HG02798 (cell line): ENCODE data around the gene TLR3.
"Not testable (repeated sequence)": the region's sequence is repeated elsewhere in the genome, so short reads cannot be mapped to it uniquely, and the experiment has no call there.

Experiments used
- ATAC-seq: cut with Tn5 transposase; IDR thresholded peaks from one replicate; pipeline ENCODE4 v1.9.1; 2021; ENCODE audit warnings: mild to moderate bottlenecking; ENCODE audit not compliant: unreplicated experiment, poor library complexity

TLR3 gene

DNA sequence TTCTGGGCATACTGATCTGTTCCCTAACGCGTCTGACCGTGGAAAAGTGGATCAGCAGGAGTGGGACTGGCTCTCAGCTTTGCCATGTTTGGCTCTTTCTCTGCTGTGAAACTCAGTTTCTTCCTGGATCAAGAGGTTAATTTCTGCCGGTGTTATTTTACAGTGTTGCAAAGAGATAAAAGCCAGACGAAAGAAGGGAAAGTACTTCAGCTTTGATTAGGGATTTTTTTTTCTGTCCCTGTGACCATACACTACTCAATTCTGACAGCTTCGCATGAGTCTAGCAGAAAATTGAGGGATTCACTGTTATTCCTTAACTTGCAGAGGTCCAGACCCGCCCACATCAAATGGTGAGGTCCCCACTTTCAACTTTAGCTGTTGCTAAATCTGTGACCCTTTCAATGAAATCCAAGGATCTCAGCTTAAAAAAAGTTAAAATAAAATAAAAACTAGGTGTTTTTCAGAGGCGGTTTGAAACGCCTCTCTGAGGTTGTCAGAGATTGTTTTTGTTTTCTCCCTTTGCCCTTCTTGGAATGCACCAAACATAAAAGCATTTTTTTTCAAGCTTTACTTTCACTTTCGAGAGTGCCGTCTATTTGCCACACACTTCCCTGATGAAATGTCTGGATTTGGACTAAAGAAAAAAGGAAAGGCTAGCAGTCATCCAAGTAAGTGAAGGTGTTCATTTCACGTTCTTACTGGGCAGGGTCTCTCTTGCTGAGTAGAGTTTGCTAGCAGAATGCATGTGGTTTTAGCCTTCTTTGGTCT is at the start of gene TLR3:
Gene TLR3 (plus strand): TSS at position 576 of the 768 bp plus-strand sequence. CDS start 7,464 bp downstream, outside the sequence.
- no peak for ATAC-seq

DNA sequence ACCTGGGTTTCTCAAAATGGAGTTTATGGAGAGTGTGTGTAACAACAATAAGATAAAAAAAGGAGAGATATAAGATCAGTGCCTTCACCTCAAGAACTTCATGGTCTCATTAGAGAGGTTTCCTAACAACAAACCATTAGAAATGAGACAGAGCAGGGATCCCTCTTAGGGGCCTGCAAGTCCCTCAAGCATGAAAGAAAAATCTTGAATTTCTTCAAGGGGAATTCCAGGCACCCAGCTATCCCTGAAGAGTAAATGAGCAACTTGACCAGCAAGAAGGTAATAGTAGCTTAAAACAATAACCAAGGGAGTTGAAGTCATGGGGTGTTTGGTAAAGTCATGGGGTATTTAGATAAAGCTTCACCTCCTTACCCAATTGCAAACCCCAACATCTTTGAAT is 49.7 kb upstream of the TLR3 start:
- ATAC-seq, result no peak

DNA sequence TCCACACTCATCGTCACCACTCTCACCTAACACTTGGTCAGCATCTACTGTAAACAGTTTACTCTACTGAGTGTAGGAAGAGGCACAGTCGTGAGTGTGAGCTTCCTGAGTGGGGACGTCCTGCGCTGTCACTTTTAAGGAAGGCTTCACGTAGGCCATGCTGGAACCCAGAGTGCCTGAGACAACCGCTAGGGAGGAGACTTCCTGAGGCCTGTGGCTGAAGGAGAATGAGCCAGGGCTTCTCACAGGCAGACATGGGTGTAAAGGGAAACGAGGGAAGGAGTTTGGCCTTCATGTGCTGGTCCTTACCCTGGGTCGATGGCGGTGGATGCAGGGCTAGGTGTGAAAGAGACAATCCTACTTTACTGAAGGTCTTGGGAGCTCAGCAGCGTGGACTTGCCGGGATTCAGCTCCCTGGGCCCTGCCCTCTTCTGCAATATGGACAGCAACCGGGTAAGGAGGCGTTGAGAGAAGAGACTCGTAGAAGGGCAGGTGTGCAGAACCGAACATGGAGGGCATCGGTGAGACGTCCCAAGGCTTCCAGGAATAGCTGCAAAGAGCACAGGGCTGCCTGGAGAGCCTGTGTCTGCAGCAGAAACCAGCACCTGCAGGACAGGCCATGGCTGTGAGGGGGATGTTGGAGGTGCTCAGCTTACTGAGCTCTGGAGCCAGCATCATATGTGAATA is 48.7 kb upstream of the TLR3 start:
- no peak for ATAC-seq

DNA sequence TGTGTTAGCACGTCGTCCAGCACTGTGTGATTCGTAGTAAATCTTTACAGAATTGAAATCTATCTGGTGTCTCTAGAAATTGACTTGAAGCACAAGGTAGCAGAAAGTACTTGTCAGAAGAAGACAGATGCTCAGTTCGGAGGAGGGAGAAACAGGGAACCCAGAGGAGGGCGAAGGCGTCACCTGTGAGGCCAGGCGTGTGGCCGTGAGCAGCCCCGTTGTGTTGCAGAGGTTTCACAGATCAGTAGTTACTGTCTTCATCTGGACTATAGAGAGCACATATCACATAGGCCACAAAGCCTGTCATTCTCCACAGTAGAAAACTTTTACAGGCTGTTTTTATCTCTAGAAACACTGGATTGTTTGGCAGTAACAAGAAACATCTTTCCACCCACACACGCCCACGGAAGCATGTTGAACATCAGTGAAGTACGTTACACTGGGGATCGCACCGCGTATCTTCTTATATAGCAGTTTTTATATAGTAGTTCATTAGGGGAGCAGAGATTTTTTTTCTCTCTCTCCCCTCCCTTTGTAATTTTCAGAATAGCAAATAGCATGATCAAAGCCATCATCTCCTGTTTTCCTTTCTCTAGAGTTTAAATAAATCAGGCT is 48.1 kb upstream of the TLR3 start:
- no peak for ATAC-seq

DNA sequence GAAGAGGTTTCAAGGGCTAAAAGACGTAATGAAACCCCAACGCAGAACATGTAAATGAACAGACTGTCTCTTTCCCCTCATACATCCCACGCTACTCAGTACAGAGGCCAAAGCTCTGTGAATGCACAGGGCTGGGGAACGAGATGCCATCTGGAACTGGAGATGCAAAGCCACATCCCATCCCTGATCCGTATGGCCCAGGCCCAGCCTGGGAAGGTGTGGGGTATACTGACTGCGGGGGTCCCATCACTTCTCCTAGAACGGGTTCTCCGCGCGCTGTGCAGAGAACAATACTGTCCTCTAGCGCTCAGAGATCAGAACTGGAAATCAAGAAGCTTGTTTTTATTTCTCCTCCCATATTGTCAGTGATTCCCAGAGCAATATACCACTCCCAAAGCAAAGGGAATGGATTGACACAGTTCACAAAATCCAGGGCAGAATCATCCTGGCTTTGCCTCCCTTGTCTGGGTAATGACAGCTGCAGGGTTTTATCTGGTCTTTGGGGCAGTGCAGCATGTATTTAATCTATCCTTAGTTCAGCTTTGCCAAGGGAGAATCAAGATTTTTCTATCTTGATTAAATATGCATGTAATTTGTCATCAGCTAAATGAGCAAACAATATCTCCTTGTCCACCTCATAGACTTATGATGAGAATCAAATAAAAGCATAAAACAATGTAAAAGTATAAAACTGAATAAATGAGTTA is 47.3 kb upstream of the TLR3 start:
- no peak for ATAC-seq

GRCh38 chr4:186023975-186024374 is 45.0 kb upstream of the TLR3 start:
- ATAC-seq, result no peak

DNA sequence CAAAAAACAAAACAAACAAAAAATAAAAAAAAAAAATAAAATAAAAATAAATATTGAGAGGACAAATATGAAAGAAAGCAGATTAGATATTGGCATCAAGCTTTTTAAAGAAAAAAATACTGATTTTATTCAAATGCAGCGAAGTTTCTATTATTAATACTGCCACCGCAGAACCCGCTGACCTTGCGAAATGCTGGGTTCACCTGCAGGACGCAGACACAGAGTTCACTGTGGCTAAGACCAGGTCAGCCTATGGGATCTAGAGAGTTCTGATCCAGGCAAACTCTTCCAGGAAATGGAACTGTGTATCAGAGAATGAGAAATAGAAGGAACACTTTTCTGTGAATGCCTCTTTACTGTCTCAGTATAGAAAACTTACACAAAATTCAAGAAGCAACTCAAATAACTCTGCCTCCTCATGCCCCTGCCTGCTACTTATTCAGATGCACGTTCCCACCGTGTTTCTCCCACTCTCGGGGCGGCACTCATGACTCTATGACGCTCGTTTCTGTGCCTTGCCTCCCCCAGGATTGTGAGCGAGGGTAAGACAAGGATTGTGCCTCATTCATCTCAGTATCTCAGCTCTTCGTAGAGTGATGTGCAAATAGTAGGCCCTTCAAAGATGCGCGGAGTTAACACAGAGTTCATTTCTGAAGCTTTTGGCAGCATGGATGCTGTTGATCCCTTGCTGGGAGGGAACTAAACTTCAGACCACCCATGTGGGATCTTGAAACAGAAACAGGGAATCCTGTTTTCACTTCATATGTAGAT is 44.1 kb upstream of the TLR3 start:
- no peak for ATAC-seq

DNA sequence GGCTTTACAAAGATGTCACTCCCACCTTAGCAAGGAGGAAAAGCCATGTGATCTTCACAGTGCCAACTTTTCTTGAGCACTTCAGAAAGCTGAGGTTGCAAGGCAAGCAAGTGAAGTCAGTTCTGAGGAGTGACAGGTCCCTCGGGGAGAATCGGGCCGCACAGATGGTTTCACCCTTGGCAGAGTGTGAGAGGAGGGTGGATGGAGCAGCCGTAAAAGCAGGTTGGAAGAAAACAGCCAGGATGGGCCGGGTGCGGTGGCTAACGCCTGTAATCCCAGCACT is 43.6 kb upstream of the TLR3 start:
- no peak for ATAC-seq

DNA sequence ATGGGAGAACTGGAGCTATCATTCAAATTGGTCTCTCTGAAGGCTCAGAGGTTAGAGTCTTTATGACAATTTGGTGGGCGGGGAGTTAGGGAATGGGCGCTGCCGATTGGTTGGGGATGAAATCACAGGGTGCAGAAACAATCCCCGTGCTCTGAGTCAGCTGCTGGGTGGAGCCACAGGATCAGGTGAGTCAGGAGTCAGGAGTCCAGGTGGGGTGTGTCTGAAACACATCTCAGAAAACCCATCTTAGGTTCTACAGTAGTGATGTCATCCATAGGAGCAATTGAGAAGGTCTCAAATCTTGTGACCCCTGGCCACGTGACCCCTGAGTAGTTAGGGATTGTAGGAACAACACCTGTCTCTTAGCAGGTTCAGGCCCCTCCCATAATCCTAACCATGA is 41.6 kb upstream of the TLR3 start:
- ATAC-seq, result no peak

GRCh38 chr4:186029571-186030398 is 39.2 kb upstream of the TLR3 start:
- ATAC-seq, result no peak

GRCh38 chr4:186030399-186030775 is 38.6 kb upstream of the TLR3 start:
- ATAC-seq, result no peak

DNA sequence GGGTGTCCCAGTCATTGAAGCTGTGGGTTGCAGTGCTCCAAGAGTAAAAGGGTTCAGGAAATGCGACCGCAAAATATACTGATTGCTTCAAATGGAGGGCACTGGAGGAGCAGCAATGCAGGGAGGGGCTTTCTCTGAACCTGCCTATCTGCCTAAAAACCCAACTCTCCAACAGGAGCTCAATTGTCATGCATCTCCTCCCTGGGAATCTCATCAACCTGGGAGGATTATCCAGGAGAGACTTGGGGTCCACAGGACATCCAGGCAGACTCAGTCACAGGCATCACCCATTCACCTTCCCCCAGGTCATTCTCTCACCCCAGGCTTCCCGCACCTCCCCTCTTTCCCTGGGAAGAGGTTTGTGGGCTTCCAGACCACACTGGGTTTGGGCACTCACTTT is 38.2 kb upstream of the TLR3 start:
- ATAC-seq, result no peak

- ATAC-seq, result no peak
Measured at GRCh38 chr4:186032259-186032658, 36.7 kb upstream of the TLR3 start.

DNA sequence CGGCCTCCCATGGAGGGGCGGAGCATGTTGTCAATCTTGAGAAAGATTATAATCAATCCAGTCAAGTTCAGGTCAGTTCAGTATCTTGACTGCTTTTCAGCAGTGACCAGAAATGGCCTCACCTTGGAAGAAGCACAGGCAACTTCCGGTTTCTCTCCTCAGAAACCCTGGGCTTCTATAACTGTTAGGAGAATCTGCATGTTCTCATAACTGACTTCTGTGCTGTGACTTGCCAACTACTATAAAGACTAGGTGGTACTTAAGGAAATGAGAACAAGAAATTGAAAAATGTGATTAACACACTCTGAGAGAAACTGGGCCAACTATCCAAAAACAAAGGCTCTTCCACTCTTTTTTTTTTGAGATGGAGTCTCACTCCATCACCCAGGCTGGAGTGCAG is 35.9 kb upstream of the TLR3 start:
- ATAC-seq, result no peak

DNA sequence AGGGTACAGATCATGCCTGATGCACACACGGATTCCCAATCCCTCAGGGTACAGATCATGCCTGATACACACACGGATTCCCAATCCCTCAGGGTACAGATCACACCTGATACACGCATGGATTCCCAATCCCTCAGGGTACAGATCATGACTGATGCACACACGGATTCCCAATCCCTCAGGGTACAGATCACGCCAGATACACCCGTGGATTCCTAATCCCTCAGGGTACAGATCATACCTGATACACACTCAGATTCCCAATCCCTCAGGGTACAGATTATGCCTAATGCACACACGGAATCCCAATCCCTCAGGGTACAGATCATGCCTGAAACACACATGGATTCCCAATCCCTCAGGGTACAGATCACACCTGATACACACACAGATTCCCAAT is 34.3 kb upstream of the TLR3 start:
- ATAC-seq, result not testable (repeated sequence)

GRCh38 chr4:186036976-186037581 is 31.9 kb upstream of the TLR3 start:
- ATAC-seq, result no peak

GRCh38 chr4:186037692-186038658 is 31.0 kb upstream of the TLR3 start:
- peak; percentile 73 for ATAC-seq

DNA sequence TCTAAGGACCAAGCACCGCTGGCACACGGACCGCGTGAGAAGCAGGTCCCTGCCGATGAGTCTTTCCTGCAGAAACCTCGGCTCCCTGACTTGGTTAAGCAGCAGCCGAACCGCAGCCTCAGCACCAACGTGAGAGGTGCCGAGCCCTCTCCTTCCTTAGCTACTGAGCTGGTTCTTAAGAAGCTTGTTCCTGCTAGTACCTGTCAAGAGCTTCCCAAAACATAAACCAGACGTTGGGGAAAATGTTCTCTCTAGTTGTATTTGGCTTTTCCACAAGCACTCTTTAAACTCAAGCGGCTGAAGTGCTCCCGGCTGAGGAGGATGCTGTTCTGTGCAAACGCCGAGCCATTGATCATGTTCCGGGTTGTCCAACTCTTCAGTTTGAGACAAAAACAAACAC is 29.3 kb upstream of the TLR3 start:
- ATAC-seq, result no peak
